HL-60 (cell line): ENCODE results near the gene DCLK2.

Source experiments
- DNase-seq, 2 experiments: peaks; one replicate each; pipeline ENCODE4 v3.0.0-alpha.2; 2010 to 2020; ENCODE audit warnings: low read depth in 1 of 2, low spot score in 1 of 2
- H3K27ac ChIP-seq: fragments of 250-450 bp; sonication (Bioruptor Pico); replicated peaks from 2 replicates; pipeline ENCODE4 v1.5.1; 2020; ENCODE audit warnings: mild to moderate bottlenecking, moderate library complexity
- H3K27me3 ChIP-seq: fragments of 250-450 bp; sonication (Bioruptor Pico); 2 replicates; pipeline ENCODE4 v1.5.1; 2021; ENCODE audit warnings: mild to moderate bottlenecking, moderate library complexity; ENCODE audit not compliant: insufficient read depth, poor library complexity, severe bottlenecking
- H3K4me3 ChIP-seq: replicated peaks from 2 replicates; pipeline ENCODE4 v1.5.1; 2011; ENCODE audit warnings: mild to moderate bottlenecking, control low read depth, low read length; ENCODE audit not compliant: insufficient read depth
- GABPA ChIP-seq: IDR thresholded peaks from 2 replicates; pipeline ENCODE4 v1.6.1; 2012; ENCODE audit warnings: low read depth
- POLR2AphosphoS5 ChIP-seq: IDR thresholded peaks from 2 replicates; pipeline ENCODE4 v1.6.1; 2012; ENCODE audit warnings: low read depth
- SPI1 ChIP-seq: IDR thresholded peaks from 2 replicates; pipeline ENCODE4 v1.6.1; 2012; ENCODE audit warnings: low read depth, mild to moderate bottlenecking, borderline replicate concordance
- TF ChIP-seq, protein P1 (sequence below): IDR thresholded peaks from 2 replicates; pipeline ENCODE4 v1.6.1; 2012; ENCODE audit warnings: low read depth; ENCODE audit not compliant: insufficient replicate concordance
- TF ChIP-seq, protein P2 (sequence below): IDR thresholded peaks from one replicate; pipeline ENCODE4 v1.5.1; 2011; ENCODE audit warnings: low read length, control low read depth, inconsistent platforms; ENCODE audit not compliant: insufficient read depth

The DCLK2 gene

DNA sequence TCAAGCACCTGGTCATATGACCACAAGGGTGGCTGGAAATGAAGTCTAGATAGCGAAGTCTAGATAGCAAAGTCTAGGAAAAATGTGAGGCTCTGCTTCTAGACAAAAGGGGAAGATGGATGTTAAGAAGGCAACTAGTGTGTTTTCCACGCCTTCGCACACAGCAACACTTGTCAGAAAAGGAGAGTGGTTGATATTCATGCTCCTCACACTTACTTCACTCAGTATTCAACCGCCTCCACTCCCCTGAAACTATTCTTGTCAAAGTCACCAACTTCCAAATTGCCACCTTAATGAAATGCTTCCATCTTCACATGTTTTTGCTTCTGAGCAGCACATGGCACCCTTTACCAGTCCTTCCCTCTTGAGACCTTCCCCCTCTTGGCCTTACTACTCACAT, 27.7 kb upstream of the DCLK2 start:
- H3K4me3 ChIP-seq, result no peak overlapping the region
- DNase-seq, result no peak
- no peak overlapping the region for H3K27ac ChIP-seq
- H3K27me3 ChIP-seq, result no peaks in the 10 kb centered on the region
- TF ChIP-seq SPI1, result no peak
- no peak for TF ChIP-seq GABPA
- TF ChIP-seq, protein P1, sequence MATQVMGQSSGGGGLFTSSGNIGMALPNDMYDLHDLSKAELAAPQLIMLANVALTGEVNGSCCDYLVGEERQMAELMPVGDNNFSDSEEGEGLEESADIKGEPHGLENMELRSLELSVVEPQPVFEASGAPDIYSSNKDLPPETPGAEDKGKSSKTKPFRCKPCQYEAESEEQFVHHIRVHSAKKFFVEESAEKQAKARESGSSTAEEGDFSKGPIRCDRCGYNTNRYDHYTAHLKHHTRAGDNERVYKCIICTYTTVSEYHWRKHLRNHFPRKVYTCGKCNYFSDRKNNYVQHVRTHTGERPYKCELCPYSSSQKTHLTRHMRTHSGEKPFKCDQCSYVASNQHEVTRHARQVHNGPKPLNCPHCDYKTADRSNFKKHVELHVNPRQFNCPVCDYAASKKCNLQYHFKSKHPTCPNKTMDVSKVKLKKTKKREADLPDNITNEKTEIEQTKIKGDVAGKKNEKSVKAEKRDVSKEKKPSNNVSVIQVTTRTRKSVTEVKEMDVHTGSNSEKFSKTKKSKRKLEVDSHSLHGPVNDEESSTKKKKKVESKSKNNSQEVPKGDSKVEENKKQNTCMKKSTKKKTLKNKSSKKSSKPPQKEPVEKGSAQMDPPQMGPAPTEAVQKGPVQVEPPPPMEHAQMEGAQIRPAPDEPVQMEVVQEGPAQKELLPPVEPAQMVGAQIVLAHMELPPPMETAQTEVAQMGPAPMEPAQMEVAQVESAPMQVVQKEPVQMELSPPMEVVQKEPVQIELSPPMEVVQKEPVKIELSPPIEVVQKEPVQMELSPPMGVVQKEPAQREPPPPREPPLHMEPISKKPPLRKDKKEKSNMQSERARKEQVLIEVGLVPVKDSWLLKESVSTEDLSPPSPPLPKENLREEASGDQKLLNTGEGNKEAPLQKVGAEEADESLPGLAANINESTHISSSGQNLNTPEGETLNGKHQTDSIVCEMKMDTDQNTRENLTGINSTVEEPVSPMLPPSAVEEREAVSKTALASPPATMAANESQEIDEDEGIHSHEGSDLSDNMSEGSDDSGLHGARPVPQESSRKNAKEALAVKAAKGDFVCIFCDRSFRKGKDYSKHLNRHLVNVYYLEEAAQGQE, result no peak
- no peak for TF ChIP-seq POLR2AphosphoS5
- TF ChIP-seq, protein P2, sequence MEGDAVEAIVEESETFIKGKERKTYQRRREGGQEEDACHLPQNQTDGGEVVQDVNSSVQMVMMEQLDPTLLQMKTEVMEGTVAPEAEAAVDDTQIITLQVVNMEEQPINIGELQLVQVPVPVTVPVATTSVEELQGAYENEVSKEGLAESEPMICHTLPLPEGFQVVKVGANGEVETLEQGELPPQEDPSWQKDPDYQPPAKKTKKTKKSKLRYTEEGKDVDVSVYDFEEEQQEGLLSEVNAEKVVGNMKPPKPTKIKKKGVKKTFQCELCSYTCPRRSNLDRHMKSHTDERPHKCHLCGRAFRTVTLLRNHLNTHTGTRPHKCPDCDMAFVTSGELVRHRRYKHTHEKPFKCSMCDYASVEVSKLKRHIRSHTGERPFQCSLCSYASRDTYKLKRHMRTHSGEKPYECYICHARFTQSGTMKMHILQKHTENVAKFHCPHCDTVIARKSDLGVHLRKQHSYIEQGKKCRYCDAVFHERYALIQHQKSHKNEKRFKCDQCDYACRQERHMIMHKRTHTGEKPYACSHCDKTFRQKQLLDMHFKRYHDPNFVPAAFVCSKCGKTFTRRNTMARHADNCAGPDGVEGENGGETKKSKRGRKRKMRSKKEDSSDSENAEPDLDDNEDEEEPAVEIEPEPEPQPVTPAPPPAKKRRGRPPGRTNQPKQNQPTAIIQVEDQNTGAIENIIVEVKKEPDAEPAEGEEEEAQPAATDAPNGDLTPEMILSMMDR, result no peak

DNA sequence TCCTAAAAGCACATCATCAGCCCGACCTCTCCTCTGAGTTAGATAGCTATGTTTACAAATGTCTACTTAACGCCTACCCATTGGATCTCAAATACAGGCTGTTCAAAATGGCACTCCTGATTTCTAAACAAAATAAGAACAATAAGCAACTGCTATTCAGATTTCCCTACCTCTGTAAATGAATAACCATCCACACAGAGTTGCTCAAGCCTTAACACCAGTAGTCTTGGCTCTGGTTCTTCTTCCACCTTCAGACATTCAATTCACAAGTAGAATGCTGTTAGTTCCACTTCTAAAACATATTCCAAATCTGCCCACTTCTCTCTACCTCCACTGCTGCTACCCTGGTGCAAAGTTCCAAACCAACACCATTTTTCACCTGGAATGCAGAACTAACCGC, 27.1 kb upstream of the DCLK2 start:
- TF ChIP-seq POLR2AphosphoS5, result no peak
- TF ChIP-seq, protein P2, result no peak
- no peak for DNase-seq
- H3K27me3 ChIP-seq, result no peaks in the 10 kb centered on the region
- H3K4me3 ChIP-seq, result no peak overlapping the region
- H3K27ac ChIP-seq, result no peak overlapping the region

DNA sequence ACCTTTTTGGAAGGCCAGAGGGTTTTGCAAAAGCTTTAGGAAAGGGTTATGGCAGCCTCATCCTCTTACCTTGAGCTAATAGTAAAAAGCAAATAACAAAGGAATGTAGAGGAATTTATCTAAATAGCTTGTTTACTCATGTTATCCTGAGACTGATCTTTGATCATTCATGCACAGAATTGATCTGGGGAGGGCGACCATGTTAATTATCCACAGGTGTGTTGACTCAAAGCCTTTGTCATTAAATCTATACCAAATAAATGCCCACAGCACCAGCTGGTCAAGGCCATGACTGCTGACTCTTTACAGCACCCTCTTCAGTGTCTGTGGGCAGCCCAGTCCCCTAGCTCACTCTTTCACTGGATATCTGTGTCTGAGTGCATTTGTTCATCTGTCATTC, 22.8 kb upstream of the DCLK2 start:
- DNase-seq, result no peak
- Histone ChIP-seq H3K27ac (no peak overlapping the region), H3K27me3 (no peaks in the 10 kb centered on the region), H3K4me3 (no peak overlapping the region)
- TF ChIP-seq GABPA (no peak), POLR2AphosphoS5 (no peak), SPI1 (no peak)
- TF ChIP-seq, protein P1, result no peak
- TF ChIP-seq, protein P2, result no peak

DNA sequence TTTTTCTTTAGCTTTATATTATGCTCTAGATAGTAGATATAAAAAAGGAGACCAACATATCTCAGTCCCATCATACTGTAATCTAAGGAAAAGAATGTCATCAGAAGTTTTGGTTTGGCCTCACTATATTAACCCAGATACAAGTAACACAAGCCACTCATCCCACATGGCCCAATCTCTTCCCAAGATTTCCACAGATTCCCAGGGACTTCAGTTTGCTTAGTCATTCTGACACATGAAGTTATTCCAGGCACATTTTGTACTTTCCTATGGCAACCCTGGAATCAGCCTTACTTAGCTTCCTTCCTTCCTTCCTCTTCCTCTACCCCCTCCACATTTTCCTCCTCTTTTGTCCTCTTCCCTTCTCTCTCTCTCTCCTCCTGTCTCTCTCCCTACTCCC, 21.7 kb upstream of the DCLK2 start:
- Histone ChIP-seq H3K27ac (no peak overlapping the region), H3K27me3 (no peaks in the 10 kb centered on the region), H3K4me3 (no peak overlapping the region)
- TF ChIP-seq GABPA (no peak), SPI1 (no peak)
- TF ChIP-seq, protein P1, result no peak
- no peak for DNase-seq
